HG03095 (cell line): Measurements from ENCODE around the gene FGF19.

Experiments used
- ATAC-seq: cut with Tn5 transposase; IDR thresholded peaks from one replicate; pipeline ENCODE4 v1.9.1; 2021; ENCODE audit warnings: moderate library complexity; ENCODE audit not compliant: unreplicated experiment

The FGF19 gene

GRCh38 chr11:69674267-69674885 is 29.4 kb downstream of the FGF19 start:
- ATAC-seq = no peak

GRCh38 chr11:69671734-69672465 is 31.9 kb downstream of the FGF19 start:
- ATAC-seq = no peak

- no peak for ATAC-seq
These were observed 33.5 kb downstream of the FGF19 start for GRCh38 chr11:69670158-69670845.

- no peak for ATAC-seq
These were observed 34.3 kb downstream of the FGF19 start for GRCh38 chr11:69669486-69669885.

- ATAC-seq = no peak
These were observed 35.9 kb downstream of the FGF19 start for GRCh38 chr11:69667619-69668604.

- ATAC-seq = no peak
These were observed 36.9 kb downstream of the FGF19 start for GRCh38 chr11:69666752-69667536.

- no peak for ATAC-seq
These were observed 37.6 kb downstream of the FGF19 start for GRCh38 chr11:69666261-69666660.

GRCh38 chr11:69665669-69666068 is 38.2 kb downstream of the FGF19 start:
- no peak for ATAC-seq

GRCh38 chr11:69664901-69665300 is 38.9 kb downstream of the FGF19 start:
- no peak for ATAC-seq

- ATAC-seq = no peak
These were observed 39.6 kb downstream of the FGF19 start for GRCh38 chr11:69664103-69664775.

GRCh38 chr11:69663326-69663725 is 40.5 kb downstream of the FGF19 start:
- ATAC-seq = no peak

GRCh38 chr11:69662806-69663205 is 41.0 kb downstream of the FGF19 start:
- no peak for ATAC-seq

GRCh38 chr11:69662021-69662698 is 41.7 kb downstream of the FGF19 start:
- ATAC-seq = no peak

- no peak for ATAC-seq
These were observed 42.5 kb downstream of the FGF19 start for GRCh38 chr11:69661413-69661715.

GRCh38 chr11:69660001-69660500 is 43.8 kb downstream of the FGF19 start:
- no peak for ATAC-seq

GRCh38 chr11:69659591-69659990 is 44.2 kb downstream of the FGF19 start:
- ATAC-seq = no peak

- ATAC-seq = no peak
These were observed 45.0 kb downstream of the FGF19 start for GRCh38 chr11:69658626-69659450.
